GM19043 (cell line): ENCODE data around the gene CDH23.

Experiments
- ATAC-seq: cut with Tn5 transposase; IDR thresholded peaks from one replicate; pipeline ENCODE4 v1.9.1; 2021; ENCODE audit warnings: low read depth; ENCODE audit not compliant: unreplicated experiment

CDH23 gene

DNA sequence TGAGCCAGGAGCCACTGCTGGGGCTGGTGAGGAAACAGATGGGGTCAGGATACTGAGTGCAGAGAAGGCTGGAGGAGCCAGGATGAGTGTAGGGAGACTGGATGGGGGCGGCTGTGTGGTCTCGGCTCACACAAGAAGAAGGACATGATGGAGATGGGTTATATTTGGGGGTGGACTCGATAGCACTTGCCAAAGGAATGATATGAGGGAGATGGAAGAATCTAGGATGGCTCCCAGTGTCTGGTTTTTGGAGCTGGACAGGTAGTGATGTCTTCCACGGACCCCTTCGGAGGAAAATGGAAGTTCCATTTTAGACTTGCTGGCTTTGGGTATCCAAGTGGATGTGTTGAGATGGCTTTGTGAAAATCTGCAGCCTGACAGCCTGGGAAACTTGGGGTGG, 83.9 kb downstream of the CDH23 start:
- no peak for ATAC-seq

DNA sequence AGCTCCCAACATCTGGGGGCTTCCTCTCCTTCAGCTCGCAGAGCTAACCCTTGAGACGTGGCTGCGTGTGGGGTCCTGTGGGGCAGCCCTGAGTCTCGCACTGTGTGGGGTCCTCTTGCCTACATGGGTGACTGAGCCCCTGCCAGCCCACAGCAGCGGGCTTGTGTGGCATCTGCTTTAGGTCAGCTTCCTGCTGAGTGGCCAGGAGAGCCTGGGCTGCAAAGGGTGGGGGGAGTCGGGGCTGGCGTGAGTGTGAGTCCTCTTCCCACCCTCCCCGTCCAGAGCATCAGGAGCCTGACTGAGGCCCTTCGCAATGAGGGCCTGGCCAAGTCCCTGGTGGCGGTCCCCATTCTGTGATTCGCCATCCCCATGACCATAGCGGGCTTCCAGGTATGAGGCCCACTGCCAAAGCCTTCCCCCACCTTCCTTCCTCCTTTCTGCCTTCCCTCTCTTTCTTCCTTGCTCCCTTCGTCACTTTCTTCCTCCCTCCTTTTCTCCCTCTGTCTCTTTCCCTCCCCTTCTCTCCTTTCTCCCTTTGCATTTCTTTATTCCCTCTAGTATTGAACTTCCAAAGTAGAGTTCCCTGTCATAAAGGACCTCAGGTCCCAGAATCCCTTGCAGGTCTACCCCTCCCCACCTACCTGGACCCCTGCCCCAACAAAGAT, 85.2 kb downstream of the CDH23 start:
- no peak for ATAC-seq

- no peak for ATAC-seq
Measured at GRCh38 chr10:71482620-71483019, 85.9 kb downstream of the CDH23 start.

DNA sequence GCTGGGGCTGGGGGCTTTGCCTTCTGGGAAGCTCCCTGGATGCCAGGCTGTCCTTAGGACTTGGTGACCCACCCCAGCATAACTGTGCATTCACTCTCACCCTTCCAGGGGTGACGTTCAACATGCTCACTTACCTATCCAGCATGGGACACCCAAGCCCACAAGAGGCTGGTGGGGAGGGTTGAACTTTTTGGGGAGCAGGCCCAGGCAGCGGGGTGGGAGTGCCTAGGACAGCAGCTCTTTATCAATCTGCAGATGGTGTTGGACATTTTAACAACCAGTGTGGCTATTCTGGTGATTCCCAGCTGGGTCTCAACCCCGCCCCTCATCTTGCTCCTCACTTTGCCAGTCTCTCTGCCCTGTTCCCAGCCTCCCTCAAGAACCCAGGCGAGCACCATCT, 86.4 kb downstream of the CDH23 start:
- no peak for ATAC-seq

- ATAC-seq: no peak
Measured at GRCh38 chr10:71483885-71484751, 87.4 kb downstream of the CDH23 start.

DNA sequence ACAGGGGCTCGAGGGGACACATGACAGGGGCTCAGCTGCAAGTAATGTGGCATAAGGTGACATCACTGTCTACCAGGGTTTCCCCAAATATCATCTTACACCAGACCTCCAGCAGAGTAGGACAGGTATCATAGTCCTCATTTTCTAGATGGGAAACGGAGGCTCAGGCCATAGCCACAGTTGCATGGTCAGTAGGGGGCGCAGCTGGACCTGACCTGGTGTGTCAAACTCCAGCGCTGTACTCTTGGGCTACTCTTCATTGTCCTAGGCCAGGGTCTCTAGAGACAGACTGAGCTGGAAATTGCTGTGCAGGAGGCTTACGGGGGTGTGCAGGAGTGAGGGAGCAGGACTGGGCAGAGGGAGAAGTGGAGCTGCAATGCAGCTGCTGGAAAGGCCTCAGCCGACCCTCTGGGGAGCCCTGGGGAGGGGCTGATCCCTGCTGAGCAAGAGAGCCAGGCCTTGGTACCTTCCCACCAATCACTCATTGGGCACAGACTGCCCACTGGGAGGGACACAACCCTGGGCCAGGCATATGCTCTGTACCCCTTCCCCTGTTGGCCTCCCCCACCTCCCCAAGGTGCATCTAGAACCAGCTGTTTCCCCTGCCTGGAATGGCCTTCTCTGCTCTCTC, 89.9 kb downstream of the CDH23 start:
- ATAC-seq: no peak

DNA sequence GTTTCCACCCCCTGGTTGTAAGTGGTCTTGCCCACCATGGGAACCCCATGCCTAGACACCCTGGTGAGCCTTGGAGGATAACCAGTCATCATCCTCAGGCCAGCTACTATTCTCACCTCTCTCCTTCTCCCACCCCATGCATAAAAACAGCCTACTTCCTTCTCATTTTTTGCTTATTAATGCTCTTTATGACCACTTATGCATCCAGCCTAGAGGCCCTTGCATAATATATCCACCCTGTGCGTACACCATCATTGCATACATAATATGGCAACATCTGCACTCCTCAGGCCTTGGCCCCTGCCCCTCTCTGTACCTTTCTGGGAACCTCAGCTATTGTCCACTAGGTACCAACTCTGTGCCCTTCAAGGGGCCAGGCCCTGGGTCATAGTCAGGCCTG, 91.0 kb downstream of the CDH23 start:
- ATAC-seq: no peak

DNA sequence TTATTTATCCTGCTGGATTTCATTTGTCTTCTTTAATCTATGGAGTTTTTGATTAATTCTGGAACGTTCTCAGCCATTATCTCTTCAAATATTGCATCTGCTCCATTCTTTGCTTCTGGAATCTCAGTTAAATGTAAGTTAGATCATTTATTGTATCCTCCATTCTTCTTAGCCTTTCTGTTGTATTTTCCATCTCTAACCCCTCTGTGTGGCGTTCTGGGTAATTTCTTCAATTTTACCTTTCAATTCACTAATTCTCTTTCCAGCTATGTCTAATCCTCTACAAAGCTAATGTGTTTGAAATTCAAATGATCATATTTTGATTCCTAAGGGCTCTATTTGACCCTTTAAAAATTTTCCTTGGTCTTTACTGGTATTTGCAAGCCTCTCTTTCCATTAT, 92.4 kb downstream of the CDH23 start:
- ATAC-seq: no peak

DNA sequence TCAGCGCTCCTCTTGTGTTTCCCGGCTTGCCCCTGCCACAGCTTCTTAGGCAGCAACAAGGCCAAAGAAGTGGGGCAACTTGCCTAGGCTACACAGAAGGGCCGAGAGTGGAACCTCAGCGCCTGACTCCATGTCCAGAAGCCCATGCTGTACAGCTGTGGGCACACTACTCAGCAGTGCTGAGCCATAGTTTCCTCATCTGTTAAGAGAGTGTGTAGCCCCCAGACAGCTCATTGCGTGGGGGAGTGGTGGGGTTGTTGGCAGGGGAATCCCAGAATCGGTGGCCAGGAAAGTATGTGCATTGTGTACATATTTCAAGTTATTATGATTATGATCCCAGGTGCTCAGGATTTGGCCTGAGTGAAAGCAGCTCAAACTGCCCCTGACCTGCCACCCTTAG, 96.2 kb downstream of the CDH23 start:
- no peak for ATAC-seq

DNA sequence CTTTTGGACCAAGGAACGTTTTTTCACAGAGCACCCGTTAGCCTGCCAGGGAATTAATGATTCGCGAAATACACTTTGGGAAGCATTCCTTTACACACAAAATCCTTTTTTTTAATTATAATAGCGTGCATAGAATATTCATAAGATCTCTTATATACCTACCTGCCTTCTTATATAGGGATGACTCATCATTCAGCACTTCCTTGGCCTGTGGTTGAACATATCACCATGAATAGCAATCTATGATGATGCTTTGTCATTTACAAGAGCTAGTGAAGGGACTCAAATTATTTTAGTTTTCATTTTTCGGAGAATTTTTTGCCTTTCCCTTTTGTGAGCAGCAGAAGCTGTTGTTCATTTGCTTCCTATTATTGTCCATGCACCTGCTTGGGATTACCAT, 97.0 kb downstream of the CDH23 start:
- ATAC-seq: no peak

GRCh38 chr10:71494476-71494875, 97.8 kb downstream of the CDH23 start:
- no peak for ATAC-seq

DNA sequence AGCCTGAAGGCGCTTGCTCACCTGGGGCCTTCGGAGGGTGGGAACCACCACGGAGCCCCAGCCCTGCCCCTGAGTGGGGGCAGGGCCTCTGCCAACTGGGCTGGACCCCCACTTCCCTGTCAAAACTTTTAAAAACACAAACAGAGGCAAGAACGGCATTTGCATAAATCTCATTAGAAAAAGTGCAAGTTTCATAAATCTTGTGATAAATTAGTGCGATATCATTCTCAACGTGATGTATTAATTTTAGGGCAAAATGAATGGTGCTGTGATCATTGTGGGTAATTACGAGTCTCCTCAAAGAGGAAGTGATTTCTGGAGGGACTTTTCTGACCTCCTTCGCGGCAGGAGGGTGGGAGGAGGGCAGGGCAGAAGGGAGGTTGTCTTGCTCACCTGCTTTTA, 98.3 kb downstream of the CDH23 start:
- ATAC-seq: no peak

DNA sequence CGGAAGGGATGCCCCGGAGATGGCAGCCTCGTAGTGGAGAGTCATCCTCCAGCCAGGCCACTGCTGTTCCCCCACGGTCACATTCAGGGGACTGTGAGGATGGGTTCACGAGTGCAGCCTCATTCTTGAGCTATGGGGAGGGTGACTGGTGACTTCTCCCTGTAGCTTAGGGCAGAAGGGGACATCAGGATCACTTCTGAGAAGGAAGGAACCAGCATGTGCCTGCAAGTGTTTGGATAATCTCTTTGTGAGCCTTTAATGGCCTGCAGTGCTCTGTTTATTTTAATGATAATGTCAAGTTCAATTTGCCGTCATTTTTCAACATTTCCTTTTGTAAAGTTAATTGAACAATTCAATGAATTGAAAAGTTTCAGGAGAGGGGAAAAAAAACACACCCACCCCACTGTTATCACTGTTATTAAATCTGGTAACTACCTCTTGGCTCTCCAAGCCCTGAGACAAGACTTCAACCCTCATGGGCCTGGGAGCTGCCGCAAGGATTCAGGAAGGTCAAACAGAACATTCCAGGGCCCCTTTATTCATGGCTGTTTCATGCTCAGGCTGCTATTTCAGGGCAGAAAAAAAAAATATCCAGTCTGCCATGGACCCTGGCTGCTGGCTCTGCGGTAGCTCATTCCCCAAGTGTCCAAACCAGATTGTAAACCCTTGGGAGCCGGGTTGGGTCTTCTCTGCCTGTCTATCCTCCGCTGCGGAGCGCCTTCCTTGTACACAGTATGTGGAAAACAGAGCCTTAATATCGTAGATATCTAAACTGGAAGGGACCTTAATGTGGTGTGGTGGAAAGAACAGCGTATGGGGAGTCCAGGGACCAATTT, 100.4 kb downstream of the CDH23 start:
- ATAC-seq: no peak

DNA sequence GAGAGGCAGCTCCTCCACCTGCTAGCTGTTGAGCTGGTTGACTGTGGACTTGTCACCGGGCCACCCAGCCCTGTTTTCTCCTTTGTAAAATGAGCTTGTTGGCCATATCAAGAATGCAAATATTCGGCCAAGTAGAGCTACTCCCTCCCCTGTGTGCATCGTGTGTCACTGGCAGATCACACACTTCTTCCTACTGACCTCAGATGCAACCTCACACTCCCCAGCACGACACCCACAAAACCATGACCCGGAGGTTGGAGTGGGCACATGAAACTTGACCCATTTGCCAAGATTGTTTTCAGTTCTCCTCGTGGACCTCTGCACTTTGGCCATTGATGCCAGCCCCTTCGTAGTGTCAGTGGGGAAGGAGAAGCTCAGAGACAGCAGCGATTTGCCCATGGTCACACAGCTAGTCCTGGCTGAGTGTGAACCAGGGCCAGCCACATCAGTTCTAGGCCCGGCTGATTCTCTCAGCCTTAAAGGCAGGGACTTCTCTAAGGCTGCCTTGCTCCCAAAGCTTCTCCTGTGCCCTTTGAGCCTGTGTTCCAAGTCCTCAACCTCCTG, 101.1 kb downstream of the CDH23 start:
- no peak for ATAC-seq

DNA sequence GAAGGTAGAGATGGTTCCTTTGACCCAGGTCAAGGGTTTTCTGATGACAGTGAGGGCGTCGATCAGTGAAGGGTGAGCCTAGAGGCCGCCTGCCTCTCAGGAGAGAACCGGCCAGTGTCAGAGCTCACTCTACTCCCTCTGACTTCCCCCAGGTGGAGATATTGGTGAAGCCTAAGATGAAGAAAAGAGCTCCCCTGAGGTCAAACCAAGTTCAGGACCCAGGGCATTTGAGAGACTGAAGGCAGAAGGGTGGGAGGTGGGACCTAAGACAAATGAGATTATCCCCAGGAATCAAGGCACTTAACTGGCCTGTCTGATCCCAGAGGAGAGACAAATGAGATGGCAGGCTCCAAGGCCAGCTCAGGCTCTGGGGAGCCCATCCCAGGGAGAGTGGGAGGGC, 104.7 kb downstream of the CDH23 start:
- ATAC-seq: no peak

DNA sequence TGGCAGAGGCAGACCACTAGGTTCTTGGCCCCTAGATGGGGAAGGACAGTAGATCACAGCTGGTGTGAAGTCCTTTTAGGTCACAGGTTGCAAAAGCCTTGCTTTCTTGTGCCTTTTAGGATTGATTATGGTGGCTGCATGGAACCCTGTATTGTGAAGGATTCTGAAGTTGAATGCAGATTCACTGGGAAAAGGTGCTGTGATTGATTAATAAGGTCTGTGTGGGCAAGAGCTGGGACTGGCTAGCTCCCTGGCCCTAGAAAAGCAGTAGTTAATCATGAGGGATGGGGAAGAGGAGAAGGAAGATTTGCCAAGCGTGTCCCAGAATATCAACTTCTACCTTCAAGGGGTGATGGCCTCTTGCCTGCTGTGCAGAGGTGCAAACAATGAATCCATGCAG, 105.5 kb downstream of the CDH23 start:
- ATAC-seq: no peak

DNA sequence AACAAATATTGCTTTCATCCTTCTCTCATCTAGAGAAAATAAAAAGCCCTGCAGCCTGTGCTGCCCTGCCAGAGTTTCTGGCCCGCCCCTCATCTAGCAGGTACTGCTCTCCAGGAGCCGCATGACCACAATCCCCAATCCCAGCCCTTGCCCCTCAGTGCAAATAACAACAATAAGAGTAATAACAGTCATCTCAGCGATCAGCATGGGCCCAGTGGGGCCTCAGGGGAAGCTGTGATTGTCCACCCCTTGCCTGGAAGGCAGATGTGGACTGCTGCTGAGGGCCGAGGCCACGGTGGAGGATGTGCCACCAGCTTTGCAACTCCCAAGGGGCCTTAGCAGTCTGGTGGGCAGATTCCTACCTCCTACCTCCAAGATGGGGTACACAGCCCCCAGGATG, 106.1 kb downstream of the CDH23 start:
- ATAC-seq: no peak

DNA sequence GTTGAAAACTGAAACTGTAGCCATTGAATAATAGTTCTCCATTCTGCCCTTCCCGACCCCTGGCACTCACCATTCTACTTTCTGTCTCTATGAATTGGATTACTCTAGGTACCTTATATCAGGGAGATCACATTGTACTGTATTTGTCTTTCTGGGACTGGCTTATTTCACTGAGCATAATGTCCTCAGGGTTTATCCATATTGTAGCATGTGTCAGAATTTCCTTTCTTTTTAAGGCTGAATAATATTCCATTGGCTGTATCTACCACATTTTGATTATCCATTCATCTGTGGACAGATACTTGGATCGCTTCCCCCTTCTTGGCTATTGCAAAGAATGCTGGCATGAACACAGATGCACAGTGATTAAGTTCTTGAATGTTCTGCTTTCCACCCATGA, 107.4 kb downstream of the CDH23 start:
- ATAC-seq: no peak

GRCh38 chr10:71504570-71504969, 107.8 kb downstream of the CDH23 start:
- ATAC-seq: no peak

- no peak for ATAC-seq
Measured at GRCh38 chr10:71505862-71506261, 109.1 kb downstream of the CDH23 start.

DNA sequence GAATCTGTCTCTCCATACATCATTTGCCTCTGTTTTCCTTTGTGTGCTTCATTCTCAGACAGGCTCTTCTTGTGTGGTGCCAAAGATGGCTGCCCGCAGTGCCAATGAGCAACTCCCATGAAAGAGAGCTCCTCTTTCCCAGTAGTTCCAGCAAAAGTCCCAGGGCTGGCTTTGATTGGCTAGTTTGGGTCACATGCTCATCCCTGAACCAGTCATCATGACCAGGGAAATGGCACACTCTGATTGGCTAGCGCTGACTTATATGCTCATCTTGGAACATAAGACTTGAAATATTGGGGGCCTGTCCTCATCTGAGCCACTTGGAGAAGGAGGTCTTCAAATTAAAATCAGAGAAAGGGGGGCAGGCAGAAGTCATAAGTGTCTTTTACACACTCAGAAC, 112.7 kb downstream of the CDH23 start:
- no peak for ATAC-seq
